Bronchial epithelial cell (primary cell): Measurements from ENCODE around the gene CFAP410. TPM values are rescaled to one million over a fixed set of nuclear protein-coding genes. Genes with fewer than 3 reads are reported as not detected.

Experiments used
- DNase-seq: peaks from one replicate; pipeline ENCODE4 v3.0.0-alpha.2; 2010; ENCODE audit warnings: low read depth
- FAIRE-seq: peaks from 2 replicates; lab custom pipeline; 2011; peaks lifted over from hg19 to GRCh38; lab: Jason Lieb, UNC
- H3K27me3 ChIP-seq: 2 replicates; pipeline ENCODE4 v1.5.1; 2011; ENCODE audit warnings: low read length; ENCODE audit not compliant: control insufficient read depth, insufficient read depth
- H3K36me3 ChIP-seq: 2 replicates; pipeline ENCODE4 v1.5.1; 2011; ENCODE audit warnings: low read length; ENCODE audit not compliant: control insufficient read depth, insufficient read depth
- H3K4me3 ChIP-seq: 2 replicates; pipeline ENCODE4 v1.5.1; 2011; ENCODE audit warnings: mild to moderate bottlenecking, low read depth, low read length, control low read depth
- CTCF ChIP-seq: IDR thresholded peaks from 2 replicates; pipeline ENCODE4 v1.5.1; 2011; ENCODE audit warnings: mild to moderate bottlenecking, moderate library complexity, low read length, control low read depth, inconsistent platforms; ENCODE audit not compliant: insufficient read depth, severe bottlenecking
- total RNA-seq: library from RNA; depleted of rRNA; stranded (reverse); fragments of >200 nt; gene quantifications from 2 replicates; pipeline ENCODE4 v1.2.1, GENCODE V29; 2014

CFAP410 gene
- total RNA-seq, 1 donor from 2014 or later = 6.1 TPM

GRCh38 chr21:44331650-44332307 lies 7.4 kb downstream of the CFAP410 start:
- TF ChIP-seq CTCF = no peak
- H3K27me3 ChIP-seq = no peaks in the 10 kb centered on the region
- H3K4me3 ChIP-seq = no peak overlapping the region
- FAIRE-seq = no peak
- no peak for DNase-seq
- H3K36me3 ChIP-seq = no peaks in the 10 kb centered on the region

GRCh38 chr21:44331209-44331608 lies 8.0 kb downstream of the CFAP410 start:
- no peak for TF ChIP-seq CTCF
- DNase-seq (no peak), FAIRE-seq (no peak)
- Histone ChIP-seq H3K36me3 (no peaks in the 10 kb centered on the region), H3K4me3 (no peak overlapping the region), H3K27me3 (no peaks in the 10 kb centered on the region)

GRCh38 chr21:44330698-44331097 lies 8.5 kb downstream of the CFAP410 start:
- FAIRE-seq = no peak
- Histone ChIP-seq H3K27me3 (no peaks in the 10 kb centered on the region), H3K36me3 (peaks cover 2% of the 10 kb centered on the region), H3K4me3 (no peak overlapping the region)
- no peak for DNase-seq
- no peak for TF ChIP-seq CTCF

- no peak for FAIRE-seq
- Histone ChIP-seq H3K36me3 (peaks cover 3% of the 10 kb centered on the region), H3K27me3 (no peaks in the 10 kb centered on the region), H3K4me3 (no peak overlapping the region)
- DNase-seq = no peak
- TF ChIP-seq CTCF = no peak
These were observed 9.1 kb downstream of the CFAP410 start for GRCh38 chr21:44329971-44330681.

GRCh38 chr21:44329086-44329889 lies 9.9 kb downstream of the CFAP410 start:
- no peak for TF ChIP-seq CTCF
- Histone ChIP-seq H3K36me3 (peaks cover 6% of the 10 kb centered on the region), H3K27me3 (no peaks in the 10 kb centered on the region), H3K4me3 (no peak overlapping the region)
- DNase-seq (no peak), FAIRE-seq (no peak)
